ENCODE measurements around the gene TUBA8.
"Not testable (repeated sequence)": the region's sequence is repeated elsewhere in the genome, so short reads cannot be mapped to it uniquely, and the experiment has no call there.

Gene TUBA8

DNA sequence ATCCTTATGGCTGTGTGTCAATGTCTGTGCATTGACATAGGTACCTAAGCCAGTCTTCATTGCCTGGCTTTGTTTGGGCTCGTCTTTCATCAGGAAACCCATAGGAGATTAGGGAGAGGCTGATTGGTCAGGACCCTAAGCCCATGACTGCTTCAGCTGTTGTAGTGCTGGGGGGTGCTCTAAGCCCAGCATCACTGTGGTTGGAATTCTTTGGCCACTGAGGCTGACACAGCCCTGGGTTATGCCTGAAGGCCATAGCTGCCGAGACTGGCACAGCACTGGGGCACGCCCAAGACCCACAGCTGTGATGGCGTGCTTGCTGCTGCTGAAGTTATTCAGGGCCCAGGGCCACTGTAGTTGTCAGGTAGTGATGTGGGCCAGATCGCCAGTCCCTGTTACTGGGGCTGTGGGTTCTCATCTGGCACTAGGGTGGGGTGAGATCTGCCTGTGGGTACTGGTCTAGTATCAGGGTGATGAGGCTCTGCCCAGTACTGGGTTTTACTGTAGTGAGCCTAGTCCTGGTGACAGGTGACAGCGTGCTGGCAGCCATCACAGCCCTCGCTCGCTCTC is 44.3 kb downstream of the TUBA8 start:
- Mint-ChIP-seq H3K4me1 (ENCODE audit: low read depth) (peaks cover 33% of the 10 kb centered on the region), H3K27ac (no peak overlapping the region), H3K27me3 (no peaks in the 10 kb centered on the region), H3K4me3 (no peak overlapping the region), H3K36me3 (ENCODE audit: low read depth) (no peaks in the 10 kb centered on the region), H3K9me3 (no peaks in the 10 kb centered on the region)

DNA sequence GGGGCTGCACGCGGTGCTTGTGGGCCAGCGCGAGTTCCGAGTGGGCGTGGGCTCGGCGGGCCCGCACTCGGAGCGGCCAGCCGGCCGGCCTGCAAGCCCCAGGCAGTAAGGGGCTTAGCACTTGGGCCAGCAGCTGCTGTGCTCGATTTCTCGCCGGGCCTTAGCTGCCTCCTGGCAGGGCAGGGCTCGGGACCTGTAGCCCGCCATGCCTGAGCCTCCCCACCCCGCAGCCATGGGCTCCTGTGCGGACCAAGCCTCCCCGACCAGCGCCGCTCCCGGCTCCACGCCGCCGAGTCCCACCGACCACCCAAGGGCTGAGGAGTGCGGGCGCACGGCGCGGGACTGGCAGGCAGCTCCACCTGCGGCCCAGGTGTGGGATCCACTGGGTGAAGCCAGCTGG is 44.9 kb downstream of the TUBA8 start:
- H3K36me3 Mint-ChIP-seq (ENCODE audit: low read depth); H3K9me3 Mint-ChIP-seq; H3K27me3 Mint-ChIP-seq; H3K4me3 Mint-ChIP-seq; H3K27ac Mint-ChIP-seq: not testable (repeated sequence)
- H3K4me1 Mint-ChIP-seq (ENCODE audit: low read depth) = peaks cover 27% of the 10 kb centered on the region

DNA sequence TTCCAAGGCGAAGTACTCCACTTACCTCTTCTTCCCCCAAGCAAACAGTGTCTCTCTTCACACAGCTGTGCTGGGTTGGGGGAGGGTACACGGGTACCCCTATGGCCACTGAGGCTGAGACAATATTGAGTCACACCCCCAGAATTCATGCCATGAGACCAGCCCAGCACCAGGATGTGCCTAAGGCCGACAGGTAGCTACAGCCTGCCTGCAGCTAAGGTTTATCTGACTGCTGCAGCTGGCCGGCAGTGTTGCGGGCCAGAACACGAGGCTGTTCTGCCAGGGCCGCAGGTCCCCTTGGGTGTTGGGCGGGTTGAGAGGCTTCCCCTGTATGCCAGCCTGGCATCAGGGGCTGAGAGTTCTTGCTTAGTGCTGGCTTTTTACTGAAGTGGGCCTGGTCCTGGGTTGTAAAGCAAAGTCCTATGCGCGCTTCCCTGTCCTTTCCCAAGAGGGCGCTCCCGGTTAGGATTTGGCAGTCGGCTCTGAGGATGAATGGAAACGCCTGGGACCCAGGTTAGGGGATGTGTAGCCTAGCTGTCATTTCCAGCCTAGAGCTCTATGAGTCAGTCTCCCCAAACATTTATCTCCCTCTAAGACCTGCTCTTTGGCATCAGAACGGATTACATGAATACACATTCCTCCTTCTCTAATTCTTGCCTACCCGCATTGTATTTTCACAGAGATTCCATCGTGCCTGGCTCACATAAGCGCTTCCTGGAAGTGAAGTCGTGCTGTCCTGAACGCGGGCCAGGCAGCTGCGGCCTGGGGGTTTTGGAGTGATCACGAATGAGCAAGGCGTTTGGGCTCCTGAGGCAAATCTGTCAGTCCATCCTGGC is 46.5 kb downstream of the TUBA8 start:
- no peak overlapping the region for H3K27ac Mint-ChIP-seq
- no peak overlapping the region for H3K4me3 Mint-ChIP-seq
- no peaks in the 10 kb centered on the region for H3K36me3 Mint-ChIP-seq (ENCODE audit: low read depth)
- peaks cover 11% of the 10 kb centered on the region for H3K4me1 Mint-ChIP-seq (ENCODE audit: low read depth)
- no peaks in the 10 kb centered on the region for H3K9me3 Mint-ChIP-seq
- H3K27me3 Mint-ChIP-seq = no peaks in the 10 kb centered on the region

DNA sequence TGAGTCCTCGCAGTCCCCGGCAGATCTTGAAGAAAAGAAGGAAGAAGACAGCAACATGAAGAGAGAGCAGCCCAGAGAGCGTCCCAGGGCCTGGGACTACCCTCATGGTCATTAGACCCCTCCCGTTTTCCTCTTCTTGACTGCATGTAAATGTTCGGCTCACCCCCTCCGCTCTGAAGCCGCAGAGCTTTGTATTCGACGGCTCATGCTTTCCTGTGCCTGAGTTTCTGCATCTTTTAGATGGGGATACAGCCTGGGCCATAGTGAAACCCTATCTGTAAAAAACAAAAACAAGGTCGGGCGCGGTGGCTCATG is 47.1 kb downstream of the TUBA8 start:
- Mint-ChIP-seq H3K4me1 (ENCODE audit: low read depth) (peaks cover 5% of the 10 kb centered on the region), H3K27ac (no peak overlapping the region), H3K36me3 (ENCODE audit: low read depth) (no peaks in the 10 kb centered on the region), H3K9me3 (no peaks in the 10 kb centered on the region), H3K4me3 (no peak overlapping the region), H3K27me3 (no peaks in the 10 kb centered on the region)

DNA sequence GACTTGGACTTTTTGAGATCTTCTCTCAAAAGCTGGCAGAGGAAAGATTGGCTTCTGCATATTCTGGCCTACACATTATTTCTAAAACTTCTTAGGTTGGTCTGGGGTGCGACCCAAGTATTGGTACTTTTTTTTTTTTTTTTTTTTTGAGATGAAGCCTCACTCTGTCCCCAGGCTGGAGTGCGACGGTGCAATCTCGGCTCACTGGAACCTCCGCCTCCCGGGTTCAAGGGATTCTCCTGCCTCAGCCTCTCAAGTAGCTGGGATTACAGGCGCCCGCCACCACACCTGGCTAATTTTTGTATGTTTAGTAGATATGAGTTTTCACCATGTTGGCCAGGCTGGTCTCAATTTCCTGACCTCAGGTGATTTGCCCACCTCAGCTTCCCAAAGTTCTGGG is 50.0 kb downstream of the TUBA8 start:
- H3K27ac Mint-ChIP-seq; H3K4me1 Mint-ChIP-seq (ENCODE audit: low read depth); H3K36me3 Mint-ChIP-seq (ENCODE audit: low read depth): not testable (repeated sequence)

DNA sequence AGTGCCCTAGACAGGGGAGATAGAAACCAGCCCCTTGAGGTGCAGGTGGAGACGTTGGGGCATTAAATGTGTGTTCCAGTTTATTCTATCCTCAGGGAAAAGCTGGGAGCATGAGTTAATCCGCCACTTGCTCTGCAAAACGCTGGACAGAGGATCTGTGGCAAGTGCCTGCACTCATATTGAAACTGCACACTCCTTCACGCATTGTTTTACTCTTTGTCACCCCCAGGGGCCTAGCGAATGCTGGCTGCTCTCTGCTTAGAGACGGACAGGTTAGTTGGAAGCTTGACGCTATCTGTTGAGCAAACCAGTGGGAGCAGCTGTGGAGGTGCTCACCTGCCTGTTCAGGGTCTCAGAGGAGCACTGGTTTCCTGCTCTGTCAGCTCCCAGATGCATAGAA is 53.2 kb downstream of the TUBA8 start:
- not testable (repeated sequence) for H3K27me3 Mint-ChIP-seq; H3K4me3 Mint-ChIP-seq; H3K4me1 Mint-ChIP-seq (ENCODE audit: low read depth)

More for the DNA sequence above, 50.0 kb downstream of the TUBA8 start:
- H3K27me3 Mint-ChIP-seq, H3K9me3 Mint-ChIP-seq, H3K4me3 Mint-ChIP-seq: not testable (repeated sequence)

DNA sequence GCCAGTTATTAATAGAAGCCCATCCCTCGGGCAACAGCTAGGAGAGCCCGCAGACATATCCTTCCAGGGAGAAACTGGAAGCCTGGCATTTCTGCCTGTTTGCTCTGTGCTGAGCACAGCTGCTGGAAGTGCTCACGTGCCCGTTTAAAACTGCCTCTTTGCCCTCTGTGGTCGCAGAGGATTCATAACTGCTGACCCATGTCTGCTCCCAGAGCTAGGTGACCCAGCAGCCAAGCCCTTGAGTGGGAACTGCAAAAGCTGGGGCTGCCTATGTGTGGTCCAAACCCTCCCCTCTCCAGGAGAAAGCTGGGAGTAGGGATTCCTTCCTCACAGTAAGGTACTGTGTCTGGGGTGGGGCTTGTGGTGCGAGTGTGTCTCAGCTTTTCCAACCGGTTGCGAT is 54.0 kb downstream of the TUBA8 start:
- not testable (repeated sequence) for H3K27me3 Mint-ChIP-seq; H3K9me3 Mint-ChIP-seq; H3K4me1 Mint-ChIP-seq (ENCODE audit: low read depth); H3K27ac Mint-ChIP-seq; H3K4me3 Mint-ChIP-seq
- peaks cover 13% of the 10 kb centered on the region for H3K36me3 Mint-ChIP-seq (ENCODE audit: low read depth)

More for the DNA sequence above, 53.2 kb downstream of the TUBA8 start:
- peaks cover 12% of the 10 kb centered on the region for H3K36me3 Mint-ChIP-seq (ENCODE audit: low read depth)
- H3K9me3 Mint-ChIP-seq, H3K27ac Mint-ChIP-seq: not testable (repeated sequence)

DNA sequence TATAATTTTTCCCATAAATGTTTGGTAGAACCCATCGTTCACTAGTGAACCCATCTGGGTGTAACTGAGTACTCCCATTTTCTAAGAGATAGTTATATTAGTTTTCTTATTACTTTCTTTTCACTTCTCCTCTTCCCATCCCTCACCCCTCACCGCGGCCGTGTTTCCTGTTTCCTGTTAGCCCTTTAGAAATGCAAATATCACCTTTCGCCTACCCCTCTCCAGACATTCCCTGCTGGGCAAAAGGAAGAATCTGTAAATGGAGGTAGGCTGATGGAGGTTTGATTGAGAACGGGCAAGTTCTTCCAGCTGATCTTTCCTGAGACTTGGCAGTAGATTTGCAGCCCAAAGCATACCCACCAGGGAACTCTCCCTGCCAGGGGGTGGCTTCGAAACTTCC is 54.7 kb downstream of the TUBA8 start:
- not testable (repeated sequence) for H3K27ac Mint-ChIP-seq; H3K27me3 Mint-ChIP-seq; H3K4me3 Mint-ChIP-seq; H3K4me1 Mint-ChIP-seq (ENCODE audit: low read depth); H3K9me3 Mint-ChIP-seq
- peaks cover 13% of the 10 kb centered on the region for H3K36me3 Mint-ChIP-seq (ENCODE audit: low read depth)

DNA sequence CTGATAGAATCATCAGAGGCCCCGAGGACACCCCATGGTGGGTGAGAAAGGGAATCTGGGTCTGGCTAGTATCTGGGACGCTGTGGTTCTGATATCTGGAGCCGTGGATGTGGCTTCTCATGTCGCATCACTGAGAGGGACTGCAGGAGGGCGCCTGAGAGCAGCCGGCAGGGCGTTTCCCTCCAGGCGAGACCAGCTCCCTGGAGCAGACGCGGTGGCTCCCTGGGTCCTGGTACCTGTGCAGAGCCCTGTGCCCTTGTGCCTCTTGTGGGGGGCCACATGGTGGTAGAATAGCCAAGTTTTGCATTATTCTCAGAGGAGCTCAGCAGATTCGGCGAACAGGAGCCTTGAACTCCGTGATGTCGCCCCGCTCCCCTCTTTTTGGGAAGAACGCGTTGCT is 59.7 kb downstream of the TUBA8 start:
- peaks cover 14% of the 10 kb centered on the region for H3K36me3 Mint-ChIP-seq (ENCODE audit: low read depth)
- H3K4me1 Mint-ChIP-seq (ENCODE audit: low read depth); H3K9me3 Mint-ChIP-seq; H3K27me3 Mint-ChIP-seq; H3K4me3 Mint-ChIP-seq; H3K27ac Mint-ChIP-seq: not testable (repeated sequence)

DNA sequence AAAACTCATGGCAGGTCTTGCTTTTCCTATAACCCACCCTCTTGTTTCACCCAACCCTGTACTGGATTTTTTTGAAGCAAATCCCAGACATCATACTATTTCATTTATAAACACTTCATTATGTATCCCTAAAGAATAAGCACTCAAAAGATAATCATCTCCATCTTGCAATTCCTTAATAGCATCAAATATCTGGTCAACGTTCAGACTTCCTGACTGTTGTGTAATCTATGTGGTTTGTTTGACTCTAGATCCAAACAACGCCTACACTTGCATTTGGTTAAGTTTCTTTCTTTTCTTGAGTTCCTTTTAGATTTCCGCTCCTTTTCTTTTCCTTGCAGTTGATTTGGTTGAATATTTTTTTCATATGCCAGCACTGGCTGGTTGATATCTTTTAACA is 61.6 kb downstream of the TUBA8 start:
- not testable (repeated sequence) for H3K4me3 Mint-ChIP-seq; H3K27me3 Mint-ChIP-seq; H3K27ac Mint-ChIP-seq; H3K9me3 Mint-ChIP-seq; H3K4me1 Mint-ChIP-seq (ENCODE audit: low read depth); H3K36me3 Mint-ChIP-seq (ENCODE audit: low read depth)

DNA sequence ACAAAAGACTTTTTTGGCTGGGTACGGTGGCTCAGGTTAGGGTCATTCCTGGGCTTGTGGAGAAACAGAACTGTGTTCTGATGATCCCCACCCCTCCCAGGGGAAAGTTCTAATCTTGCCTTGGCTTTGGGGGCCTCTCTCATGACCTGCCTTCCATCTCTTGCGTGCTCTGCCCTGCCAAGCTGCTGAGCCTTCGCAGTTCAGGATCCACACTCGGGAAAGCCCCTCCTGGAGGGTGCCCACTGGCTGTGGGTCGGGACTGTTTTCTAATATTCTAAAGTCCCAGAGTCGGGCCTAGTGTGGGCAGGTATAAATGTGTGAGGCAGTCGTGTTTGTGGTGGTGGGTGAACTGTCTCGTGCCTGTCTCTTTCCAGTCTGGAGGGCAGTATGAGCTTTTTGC is 62.2 kb downstream of the TUBA8 start:
- H3K9me3 Mint-ChIP-seq; H3K4me3 Mint-ChIP-seq; H3K27me3 Mint-ChIP-seq; H3K36me3 Mint-ChIP-seq (ENCODE audit: low read depth); H3K27ac Mint-ChIP-seq; H3K4me1 Mint-ChIP-seq (ENCODE audit: low read depth): not testable (repeated sequence)

DNA sequence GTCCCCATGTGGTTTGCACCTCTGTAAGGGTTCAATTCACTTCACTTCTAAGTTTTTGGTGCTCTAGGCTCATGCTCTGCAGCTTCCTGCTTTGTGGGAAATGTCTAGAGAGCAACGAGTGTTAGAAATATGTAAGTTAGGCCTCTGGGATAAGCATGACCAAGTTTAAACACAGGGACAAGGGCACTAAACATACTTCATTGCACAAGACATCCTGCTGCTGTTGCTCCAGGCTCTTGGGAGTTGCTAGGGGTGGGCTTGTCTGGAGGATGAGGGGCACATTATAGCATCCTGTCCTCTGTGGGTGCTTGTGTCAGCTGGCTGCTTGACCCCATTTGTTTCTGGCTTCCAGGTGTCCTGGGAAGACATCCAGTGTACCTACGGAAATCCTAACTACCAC is 62.8 kb downstream of the TUBA8 start:
- H3K27ac Mint-ChIP-seq = not testable (repeated sequence)

More for the DNA sequence above, 62.8 kb downstream of the TUBA8 start:
- H3K4me1 Mint-ChIP-seq (ENCODE audit: low read depth); H3K9me3 Mint-ChIP-seq; H3K27me3 Mint-ChIP-seq; H3K4me3 Mint-ChIP-seq; H3K36me3 Mint-ChIP-seq (ENCODE audit: low read depth): not testable (repeated sequence)
